ENCODE results near the gene HUS1B.
"Not testable (repeated sequence)": the region's sequence is repeated elsewhere in the genome, so short reads cannot be mapped to it uniquely, and the experiment has no call there.

Gene HUS1B

DNA sequence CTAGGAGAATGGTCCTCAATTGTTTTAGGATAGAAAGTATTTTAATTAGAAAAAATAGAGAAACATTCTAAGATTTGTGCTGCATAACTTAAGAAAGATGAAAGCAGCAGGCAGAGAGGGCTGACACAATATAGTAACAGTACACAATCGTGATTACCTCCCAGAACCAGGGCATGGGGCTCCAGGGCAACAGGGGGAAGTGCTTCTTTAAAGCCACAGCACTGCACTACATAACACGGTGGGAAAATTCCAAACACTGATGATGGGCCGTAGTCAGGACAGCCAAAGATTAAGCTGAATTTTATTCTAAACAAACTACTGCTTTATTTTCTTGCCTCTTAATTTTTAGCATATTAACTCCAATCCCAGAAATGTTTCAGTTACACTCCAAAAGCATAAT lies 21.6 kb upstream of the HUS1B start:
- no peak for DNase-seq

GRCh38 chr6:677919-678318 lies 21.0 kb upstream of the HUS1B start:
- DNase-seq = no peak

GRCh38 chr6:674956-675355 lies 18.1 kb upstream of the HUS1B start:
- DNase-seq = no peak

- no peak for DNase-seq
These were observed 17.5 kb upstream of the HUS1B start for GRCh38 chr6:674406-674805.

DNA sequence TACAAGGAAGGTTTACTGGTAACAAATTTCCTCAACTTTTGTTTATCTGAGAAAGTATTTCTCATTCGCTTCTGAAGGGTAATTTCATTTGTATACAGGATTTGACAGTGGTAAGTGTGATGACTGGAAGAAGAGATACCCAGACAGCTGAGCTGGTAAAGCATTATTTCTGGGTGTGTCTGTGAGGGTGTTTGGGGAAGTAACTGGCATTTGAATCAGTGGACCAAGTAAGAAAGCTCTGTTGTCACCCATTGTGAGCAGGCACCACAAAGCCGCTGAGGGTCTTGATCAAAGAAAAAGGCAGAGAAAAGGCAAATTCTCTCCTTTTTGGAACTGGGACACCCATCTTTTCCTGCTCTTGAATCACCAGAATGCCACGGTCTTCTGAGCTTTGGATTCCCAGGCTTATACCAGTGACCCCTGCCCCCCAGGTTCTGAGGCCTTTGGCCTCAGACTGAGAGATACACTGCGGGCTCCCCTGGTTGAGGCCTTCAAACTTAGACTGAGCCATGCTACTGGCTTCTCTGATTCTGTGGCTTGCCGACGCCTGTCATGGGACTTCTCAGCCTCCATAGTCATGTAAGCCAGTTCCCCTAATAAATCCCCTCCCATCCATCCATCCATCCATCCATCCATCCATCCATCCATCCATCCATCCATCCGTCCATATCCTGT lies 10.5 kb upstream of the HUS1B start:
- no peak for DNase-seq

DNA sequence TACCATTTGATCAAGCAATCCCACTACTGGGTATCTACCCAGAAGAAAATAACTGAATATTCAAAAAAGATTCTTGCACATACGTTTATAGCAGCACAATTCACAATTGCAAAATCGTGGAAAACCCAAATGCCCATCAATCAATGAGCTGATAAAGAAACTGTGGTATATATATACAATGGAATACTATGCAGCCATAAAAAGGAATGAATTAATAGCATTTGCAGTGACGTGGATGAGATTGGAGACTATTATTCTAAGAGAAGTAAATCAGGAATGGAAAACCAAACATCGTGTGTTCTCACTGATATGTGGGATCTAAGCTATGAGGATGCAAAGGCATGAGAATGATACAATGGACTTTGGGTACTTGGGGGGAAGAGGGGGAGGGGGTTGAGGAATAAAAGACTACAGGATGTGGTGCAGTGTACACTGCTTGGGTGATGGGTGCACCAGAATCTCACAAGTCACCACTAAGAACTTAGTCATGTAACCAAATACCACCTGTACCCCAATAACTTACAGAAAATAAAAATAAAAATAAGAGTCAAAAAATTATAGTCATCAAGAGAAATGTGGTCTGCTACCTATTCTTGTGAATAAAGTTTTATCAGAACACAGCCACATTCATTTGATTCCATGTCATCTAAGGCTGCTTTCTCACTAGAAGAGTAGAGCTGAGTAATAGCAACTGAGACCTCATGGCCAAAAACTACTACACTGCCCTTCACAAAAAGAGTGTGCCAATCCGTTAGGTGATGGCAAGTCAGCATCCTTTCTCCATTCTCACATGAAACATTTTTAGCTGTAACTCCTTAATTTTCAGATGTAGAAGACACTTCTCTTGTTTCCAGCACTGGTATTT lies 8.7 kb upstream of the HUS1B start:
- no peak for DNase-seq

- DNase-seq = not testable (repeated sequence)
These were observed 6.9 kb upstream of the HUS1B start for GRCh38 chr6:663788-664187.

DNA sequence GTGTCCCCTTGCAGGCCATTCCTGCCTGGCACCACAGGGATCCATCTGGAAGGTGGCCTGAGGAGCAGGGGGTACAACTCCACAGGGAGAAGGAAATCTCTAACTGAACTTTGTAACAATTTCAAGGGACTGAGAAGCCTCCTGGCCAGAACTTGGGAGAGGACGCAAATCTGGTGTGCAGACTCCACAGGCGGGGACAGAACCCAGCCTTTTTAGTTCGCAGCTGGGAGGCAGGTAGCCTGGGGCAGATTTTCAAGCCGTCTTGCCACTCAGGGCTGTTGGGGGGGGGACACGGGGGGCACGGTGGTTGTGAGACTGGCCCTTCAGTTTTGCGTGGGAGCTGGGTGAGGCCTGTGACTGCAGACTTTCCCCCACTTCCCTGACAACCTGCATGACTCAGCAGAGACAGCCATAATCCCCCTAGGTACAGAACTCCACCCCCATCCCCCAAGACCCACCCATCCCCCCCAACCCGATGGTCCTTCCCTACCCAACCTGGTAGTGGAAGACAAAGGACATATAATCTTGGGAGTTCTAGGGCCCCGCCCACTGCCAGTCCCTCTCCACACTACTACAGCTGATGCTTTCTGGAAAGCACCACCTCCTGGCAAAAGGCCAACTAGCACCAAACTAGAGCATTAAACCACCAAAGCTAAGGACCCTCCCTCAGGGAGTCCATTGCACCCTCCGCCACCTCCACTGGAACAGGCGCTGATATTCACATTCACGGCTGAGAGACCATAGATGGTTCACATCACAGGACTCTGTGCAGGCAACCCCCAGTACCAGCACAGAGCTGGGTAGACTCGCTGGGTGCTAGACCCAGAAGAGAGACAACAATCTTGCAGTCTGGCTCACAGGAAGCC lies 3.0 kb upstream of the HUS1B start:
- no peak for DNase-seq

- no peak for DNase-seq
These were observed 1.3 kb upstream of the HUS1B start for GRCh38 chr6:658244-658643.

DNA sequence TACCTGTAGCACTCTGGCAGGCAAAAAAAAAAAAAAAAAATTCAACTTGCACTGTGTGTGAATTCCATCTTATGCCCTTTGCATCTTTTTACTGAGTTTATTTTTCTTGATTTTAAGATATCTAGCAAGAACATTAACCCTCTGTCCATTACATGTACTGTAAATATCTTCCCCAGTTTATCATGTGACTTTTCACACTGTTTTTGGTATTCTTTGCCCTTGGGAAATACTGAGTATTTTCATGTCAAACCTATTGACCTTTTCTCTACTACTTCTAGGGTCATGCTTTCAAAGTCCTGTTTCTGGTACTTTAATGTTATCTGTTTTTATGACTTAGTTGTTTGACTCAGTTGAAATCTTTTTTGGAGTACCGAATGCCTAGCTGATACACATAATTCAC lies 843 bp upstream of the HUS1B start:
- DNase-seq = no peak

DNA sequence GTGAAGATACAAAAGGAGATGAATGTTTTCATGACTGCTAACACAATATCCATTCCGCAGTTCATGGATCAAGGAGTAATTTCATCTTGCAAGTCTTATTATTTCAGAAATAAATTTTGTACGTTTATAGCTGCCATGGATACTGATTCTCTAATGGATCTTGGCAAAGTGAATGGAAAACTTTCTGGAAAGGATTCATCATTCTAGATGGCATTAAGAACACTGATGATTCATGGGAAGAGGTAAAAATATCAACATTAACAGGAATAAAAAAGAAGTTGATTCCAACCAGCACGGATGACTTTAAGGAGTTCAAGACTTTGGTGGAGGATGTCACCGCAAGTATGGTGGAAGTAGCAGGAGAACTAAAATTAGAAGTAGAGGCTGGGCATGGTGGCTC lies 2.8 kb downstream of the HUS1B start:
- no peak for DNase-seq

- no peak for DNase-seq
These were observed 4.0 kb downstream of the HUS1B start for GRCh38 chr6:652865-653264.

DNA sequence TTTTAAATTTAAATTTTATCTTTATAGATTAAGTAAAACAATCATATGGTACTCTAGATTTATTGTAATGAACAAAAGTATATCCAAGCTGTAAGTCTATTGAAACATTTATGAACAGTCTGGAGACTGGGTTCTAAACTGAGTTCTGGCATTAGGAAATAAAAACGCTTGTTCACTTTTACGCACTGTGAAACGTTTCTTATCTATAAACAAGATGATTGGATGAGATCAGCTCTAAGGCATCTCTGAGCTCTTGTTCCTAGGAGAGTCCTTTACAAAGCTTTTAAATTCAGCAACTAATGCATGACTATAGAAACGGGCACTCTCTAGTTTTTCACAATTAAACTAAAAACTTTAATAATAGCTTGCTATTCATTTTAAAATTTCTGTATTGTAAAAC lies 6.8 kb downstream of the HUS1B start:
- DNase-seq = no peak

DNA sequence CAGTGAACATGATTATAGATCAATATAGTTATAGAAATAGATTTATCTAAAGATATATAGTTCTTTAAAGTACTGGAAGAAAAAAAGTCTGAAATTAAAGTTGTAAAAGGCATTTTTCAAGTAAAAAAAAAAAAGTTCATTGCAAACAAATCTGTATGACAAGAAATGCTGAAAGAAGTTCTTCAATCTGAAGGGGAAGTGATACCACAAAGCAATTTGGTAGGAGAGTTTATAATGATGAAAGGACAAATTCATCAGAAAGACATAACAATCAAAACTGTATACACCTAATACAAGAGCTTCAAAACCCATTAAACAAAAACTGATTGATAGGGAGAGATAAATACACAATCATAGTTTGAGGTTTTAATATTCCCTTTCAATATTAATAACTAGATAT lies 14.1 kb downstream of the HUS1B start:
- no peak for DNase-seq

GRCh38 chr6:641225-641985 lies 15.5 kb downstream of the HUS1B start:
- DNase-seq = no peak

- DNase-seq = no peak
These were observed 20.4 kb downstream of the HUS1B start for GRCh38 chr6:636488-636887.

DNA sequence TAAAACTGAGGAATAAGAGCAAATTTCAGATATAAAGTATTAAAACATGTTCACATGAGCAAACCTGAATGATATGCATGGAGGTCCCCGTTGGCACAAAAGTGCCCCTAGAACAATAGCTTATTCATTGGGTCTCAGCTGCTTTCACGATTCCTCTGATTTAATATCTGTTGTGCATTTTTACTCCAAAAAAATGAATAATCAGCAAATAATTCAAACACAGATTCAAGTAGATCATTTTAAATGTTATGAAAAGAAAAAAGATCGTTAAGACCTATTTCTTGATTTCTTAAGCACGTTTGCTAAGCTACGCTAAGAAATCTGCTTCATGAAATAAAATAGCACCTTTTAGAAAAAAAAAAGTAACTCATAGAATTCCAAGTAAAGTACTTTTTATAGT lies 21.7 kb downstream of the HUS1B start:
- no peak for DNase-seq

DNA sequence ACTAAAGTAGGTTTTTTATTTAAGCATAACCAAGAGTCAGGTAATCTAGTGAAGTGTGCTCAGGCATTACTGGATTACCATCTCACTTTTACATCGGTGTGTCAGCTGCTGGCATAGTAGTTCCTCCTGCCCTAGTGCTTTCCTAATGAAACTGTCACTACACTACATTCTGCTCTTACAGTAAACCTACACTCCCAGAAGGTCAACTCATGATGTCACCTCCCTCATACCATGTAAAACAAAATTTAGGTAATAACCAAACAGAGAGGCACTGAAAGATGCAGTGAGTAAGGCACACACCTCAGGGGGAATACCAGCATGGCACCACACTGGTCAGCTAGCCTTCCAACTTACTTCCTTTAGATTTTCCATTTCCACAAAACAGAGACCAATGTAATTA lies 23.3 kb downstream of the HUS1B start:
- no peak for DNase-seq

- DNase-seq = no peak
These were observed 28.1 kb downstream of the HUS1B start for GRCh38 chr6:628766-629165.

GRCh38 chr6:626236-626635 lies 30.7 kb downstream of the HUS1B start:
- DNase-seq = no peak

GRCh38 chr6:624979-625378 lies 31.9 kb downstream of the HUS1B start:
- no peak for DNase-seq

GRCh38 chr6:622462-622861 lies 34.4 kb downstream of the HUS1B start:
- DNase-seq = no peak

GRCh38 chr6:621931-622330 lies 35.0 kb downstream of the HUS1B start:
- DNase-seq = no peak
